GM15510 (cell line): ENCODE results near the gene RNF11.

Experiments
- POLR2A ChIP-seq: IDR thresholded peaks from 3 replicates; pipeline ENCODE4 v1.6.1; 2011; ENCODE audit warnings: borderline replicate concordance; ENCODE audit not compliant: insufficient read length; ENCODE audit errors: extremely low read depth

Gene RNF11

DNA sequence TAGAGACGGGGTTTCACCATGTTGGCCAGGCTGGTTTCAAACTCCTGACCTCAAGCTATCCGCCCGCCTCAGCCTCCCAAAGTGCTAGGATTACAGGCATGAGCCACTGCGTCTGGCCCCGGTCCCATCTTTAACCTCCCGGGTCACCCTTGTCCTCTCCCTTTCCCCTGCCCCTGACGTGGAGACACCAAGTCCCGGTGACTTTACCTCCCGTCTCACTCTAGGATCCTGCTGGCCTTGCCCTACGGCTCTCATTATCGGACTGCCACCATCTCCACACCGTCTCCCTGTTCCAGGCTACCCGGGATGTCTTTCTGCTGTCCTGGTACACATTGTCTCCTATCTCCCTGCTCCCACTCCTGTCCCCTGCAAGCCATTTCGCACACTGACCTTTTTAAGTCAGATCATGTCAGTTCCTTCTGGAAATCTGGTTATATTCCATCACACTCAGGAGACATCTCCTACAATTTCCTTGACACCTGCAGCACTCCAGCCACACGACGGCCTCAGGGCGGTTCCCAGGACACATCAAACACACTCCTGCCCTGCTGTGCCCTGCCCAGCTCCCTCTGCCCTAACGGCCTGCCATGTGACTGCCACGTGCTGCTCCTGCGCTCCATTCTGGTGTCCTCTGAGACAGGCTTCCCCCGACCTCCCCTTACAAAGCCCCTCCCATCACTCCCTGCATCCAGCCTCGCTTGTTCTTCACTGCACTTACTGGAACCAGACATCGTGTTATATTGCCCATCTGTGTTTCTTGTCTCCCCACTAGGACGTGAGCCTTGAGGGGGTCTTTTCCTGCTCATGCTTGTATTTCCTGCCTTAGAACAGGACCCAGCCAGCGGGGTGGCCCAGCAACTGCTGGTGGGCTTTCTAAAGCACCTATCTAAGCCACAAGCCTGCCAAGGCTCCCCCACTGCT is 61.6 kb downstream of the RNF11 start:
- no peak for TF ChIP-seq POLR2A

DNA sequence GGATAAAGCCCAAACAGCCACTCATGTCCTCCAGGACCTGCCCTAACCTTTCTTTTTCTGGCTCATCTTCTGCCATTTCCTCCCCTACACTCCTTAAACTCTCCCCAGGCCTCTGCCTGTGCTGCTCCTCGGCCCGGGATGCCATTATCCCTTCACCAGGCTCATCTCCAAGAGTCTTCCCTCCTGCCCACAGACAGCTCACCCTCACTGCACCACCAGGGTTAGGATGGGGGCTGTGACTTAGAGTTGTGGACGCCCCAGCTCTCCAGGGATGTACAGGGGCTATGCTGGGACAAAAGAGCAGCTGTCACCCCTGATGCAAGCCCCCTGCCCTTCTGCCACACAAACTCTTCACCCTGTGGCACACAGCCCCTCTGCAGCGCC is 62.2 kb downstream of the RNF11 start:
- no peak for TF ChIP-seq POLR2A

DNA sequence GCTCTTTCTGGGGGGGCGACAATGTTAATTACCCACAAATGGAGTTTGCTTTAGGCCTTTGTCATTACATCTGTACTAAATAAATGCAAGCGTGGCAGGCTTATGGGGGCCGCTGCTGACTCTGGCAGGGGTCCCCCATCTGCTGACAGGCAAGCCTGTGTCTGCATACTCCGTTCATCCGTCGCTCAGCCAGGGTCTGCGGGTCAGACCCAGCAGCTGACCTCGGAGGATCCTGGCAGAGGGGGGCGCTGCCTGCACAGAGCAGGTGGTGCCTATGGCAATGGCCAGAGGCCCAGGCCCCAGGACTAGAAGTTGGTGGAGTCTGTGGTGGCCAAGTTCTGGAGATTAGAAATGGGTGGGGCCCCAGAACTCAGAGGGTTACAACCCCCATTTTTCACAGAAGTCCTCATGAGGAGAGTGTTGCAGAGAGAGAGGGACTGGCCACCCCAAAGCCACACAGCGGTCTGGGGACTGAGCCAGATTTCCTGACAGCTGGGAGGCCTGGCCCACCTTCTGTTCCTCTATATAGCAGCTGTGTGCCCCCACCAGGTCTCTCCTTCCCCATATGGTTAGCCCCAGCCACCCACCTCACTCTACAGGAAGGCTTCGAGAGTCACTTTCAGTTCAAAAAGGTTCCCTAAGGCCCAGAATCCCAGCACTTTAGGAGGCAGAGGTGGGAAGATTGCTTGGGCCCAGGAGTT is 63.3 kb downstream of the RNF11 start:
- TF ChIP-seq POLR2A = no peak

DNA sequence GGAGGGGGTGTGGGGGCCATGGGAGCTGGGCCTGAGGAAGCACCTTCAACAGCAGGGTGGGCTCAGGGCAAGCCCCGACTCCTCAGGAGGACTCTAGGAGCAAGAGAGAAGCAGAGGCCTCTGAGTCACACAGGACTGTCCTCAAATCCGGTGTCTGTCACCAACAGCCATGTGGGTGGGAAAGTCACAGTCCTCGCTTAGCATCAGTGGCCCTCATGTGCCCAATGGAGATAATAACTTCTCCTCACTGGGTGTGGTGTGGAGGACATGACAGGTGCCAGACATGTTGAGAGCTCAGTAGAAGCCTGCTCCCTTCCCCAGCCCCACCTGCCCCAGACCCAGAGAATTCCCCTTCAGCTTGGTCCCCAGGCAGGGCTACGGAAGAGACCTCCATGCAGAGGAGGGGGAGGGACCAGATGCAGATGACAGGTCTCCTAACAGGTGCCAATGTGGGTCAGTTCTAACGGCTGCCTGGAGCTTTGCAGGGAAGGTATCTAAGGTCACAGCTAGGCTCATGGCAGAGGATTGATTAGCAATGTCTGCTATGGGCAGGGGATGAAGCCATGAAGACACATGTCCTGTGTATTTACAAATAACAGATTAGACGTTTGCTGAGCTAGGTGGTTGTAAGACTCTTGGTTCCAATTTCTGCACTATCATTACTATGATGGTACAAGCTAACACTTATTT is 64.1 kb downstream of the RNF11 start:
- TF ChIP-seq POLR2A = no peak

DNA sequence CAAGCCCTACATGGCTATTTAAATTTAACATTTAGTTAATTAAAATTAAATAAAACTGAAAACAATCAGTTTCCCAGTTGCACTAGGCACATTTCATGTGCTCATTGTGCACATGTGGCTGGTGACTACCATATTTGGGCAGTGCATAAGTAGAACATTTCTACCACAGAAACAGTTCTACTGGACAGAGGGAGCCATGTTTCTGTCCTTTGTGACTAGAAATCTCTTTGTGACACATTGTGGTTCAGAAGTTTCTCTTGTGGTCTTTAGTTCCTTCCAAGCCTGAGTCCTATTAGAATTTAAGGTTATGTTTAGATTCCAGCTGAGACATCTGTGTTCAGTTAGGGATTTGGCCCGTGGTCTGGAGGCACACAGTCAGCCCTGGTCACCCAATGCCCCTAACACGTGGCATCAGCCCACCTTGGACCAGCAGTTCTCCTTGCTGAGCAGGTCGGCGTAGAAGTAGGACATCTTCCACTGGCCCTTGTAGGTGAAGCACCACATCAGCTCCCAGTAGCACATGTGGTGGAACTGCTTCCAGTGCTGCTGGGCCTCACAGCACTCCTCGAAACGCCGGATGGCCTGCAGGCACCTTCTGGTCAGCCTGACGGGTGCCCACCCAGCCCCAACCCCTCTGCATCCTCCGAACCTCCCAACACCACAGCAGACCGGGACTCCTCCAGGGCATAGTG is 65.2 kb downstream of the RNF11 start:
- TF ChIP-seq POLR2A = no peak

DNA sequence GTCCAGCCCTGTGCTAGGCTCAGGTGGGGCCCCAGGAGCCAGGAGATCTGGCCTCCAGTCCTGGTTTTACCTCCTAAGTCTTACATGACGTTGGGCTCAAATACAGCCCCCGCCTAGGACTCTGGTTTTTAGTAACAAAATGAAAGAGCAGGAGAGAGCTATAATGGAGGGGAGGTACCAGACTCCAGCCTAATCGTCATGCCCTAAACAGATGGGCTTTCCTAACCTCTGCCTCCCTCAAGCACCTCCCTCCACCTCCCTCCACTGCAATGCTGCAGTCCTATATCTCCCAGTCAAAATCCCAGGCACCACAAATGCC is 65.7 kb downstream of the RNF11 start:
- no peak for TF ChIP-seq POLR2A

DNA sequence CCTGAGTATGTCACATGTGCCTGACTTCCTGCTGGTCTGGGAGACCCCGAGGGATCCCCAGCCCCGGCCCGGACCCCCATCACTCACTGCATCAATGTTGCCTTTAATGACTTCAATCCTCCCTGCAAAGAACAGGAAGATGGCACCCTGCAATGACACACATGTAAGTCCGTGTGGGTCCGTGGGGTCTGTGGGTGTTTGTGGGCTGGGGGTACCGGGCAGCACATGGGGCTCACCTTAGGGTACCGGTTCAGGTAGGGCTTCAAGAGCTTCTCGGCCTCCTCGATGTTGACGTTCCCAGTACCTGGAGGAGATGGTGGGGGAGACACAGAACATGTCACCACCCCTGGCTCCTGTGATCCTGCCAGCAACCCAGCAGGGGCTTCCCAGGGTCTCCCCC is 66.2 kb downstream of the RNF11 start:
- TF ChIP-seq POLR2A = no peak

DNA sequence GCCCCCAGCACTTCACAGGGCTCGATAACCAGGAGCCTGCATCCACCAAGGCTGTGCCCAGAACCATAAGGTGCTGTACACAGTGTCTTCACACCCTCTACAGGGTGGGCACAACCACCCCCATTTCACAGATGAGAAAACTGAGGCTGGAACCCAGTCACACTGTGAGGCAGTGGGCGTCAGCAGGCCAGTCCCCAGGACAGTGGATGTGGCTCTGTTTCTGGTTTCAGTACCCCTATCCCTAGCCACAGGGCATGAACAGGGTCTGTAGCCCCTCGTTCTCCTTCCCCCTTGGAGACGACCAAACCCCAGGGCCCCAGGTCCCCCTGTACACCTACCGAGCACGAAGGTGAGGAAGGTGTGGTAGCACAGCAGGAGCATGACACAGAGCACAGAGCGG is 66.7 kb downstream of the RNF11 start:
- no peak for TF ChIP-seq POLR2A

DNA sequence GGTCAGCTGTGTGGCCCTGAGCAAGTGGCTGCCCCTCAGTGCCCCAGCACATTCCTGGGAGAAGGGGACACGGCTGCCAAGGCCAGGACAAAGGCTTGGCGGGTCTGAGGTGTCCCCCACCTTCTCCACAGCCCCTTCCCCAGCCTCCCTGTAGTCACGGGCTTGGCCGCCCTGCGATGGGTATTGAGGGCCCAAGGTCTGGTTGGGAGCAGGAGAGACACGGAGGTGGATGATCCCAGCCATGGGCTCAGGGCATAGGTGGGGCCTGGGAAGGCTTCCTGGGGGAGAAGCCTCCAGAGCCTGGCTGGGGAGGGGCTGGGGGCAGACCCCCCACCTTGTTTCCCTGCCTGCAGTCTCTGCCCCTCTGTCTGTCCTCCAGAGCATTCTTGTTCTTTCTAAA is 67.2 kb downstream of the RNF11 start:
- TF ChIP-seq POLR2A = no peak

DNA sequence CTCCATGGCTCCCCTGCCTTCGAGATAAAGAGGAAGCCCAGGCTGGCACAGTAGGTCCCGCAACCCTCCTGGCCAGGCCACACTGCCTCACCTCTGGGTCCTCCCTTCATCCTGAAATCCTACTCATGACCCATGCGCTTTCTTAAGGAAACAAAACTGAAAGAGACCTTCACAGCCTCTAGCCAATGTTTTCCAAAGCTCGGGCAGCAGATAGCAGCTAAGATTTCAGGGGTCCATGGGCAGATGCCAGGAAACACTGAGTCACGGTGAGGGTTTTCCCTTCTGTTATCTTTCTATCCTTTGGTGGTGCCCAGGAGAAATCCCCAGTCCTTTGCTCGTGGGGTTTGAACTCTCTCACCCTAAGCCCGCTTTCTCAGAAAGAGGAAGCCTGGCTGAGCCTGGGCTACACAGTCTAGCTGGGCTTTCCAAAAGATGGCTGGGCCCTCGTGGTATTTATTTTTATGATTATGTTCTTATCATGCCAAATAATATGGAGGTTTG is 67.7 kb downstream of the RNF11 start:
- no peak for TF ChIP-seq POLR2A

DNA sequence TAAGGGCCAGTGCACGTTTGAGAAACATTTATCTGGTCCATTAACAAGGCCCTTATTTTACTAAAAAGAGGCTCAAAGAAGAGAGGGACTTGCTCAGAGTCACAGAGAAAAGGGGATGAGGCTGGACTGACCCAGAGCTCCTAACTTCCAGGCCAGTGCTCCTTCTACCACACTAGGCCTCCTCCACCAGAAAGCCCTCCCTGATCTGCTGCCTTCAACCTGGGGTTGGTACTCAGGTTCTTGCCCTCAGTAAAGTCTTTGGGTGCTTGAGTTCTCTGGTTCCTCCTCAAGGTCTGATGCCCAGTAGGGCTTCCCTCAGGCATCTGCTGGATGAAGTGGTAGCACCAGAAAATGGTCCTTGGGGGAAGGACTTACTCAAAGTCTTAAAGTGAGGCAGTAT is 68.3 kb downstream of the RNF11 start:
- no peak for TF ChIP-seq POLR2A

DNA sequence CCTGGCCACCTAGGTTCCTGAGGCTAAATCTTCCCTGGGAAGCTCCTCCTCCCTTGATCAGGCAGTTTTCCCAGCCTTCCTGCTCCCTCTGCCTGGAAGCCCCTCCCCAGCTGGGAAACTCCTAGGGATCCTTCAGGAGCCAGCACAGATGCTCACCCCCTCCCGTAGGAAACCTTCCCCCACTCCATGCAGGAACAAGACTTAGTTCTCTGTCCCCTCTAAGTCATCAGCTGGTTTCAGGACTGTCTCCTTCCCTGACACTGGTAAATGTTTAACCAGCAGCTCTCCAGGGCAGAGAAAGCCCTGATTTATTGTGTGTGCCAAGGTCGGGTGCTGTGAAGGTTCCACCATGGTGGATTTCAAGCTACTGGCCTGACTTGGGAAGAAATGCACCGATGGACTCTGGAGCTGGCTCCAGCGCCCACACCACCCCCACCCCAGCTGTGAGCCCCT is 69.3 kb downstream of the RNF11 start:
- TF ChIP-seq POLR2A = no peak

DNA sequence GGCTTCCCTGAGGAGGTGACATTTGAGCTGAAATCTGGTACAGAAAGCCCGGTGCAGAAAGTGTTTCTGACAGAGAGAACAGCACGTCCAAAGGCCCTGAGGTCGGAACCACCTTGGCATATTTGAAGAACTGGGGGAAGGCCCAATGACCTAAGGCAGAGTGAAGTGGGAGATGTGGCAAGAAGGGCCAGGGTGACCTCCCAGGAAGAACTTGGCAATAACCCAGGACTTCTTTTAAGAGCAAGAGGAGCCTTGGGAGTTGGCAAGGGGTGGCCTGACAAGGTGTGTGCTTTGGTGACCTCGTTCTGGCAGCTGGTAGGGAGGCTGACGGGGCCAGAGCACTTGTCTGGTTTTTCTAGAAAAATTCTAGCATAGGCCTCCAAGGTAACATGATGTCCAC is 70.9 kb downstream of the RNF11 start:
- TF ChIP-seq POLR2A = no peak

DNA sequence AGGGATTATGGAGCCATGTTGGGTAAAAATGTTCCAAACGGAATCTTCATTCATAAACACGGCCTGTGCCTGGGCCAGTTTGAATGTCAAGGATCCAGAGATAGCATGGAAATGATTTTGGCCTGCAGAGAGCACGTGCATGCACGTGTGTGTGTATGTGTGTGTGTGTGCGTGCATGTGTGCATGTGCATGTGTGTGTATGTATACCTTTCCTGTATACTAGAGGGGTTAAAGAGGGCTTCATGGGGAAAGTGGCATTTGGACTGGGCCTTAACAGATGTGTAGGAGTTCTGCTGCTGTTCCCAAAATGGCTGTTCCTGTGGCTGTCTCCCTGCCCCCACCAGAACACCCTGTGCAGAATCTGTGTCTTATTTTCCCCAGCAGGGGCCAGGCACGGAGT is 72.6 kb downstream of the RNF11 start:
- TF ChIP-seq POLR2A = no peak

DNA sequence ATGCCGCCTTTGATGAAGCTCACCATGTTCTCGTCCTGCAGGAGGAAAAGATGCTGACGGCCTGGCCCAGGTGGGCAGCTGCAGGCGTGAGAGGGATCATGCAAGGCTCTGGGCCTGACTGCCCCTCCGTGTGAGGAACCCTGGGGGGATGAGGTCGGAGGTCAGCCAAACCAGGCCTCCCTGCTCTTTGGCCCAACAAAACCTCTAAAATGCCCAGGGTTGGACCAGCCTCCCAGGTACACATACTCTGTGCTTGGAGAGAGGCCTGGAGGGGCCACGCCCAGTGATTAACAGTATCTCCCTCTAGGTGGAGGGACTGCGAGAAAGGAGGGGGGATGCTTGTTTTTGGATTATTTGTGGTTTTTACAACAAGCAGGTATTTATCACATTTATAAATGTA is 73.2 kb downstream of the RNF11 start:
- TF ChIP-seq POLR2A = no peak
